Activated gamma-delta T cell treated with Interleukin-2 at 50 U/mL for 16 hours (primary cell): ENCODE data around the gene CEP152.
"Not testable (repeated sequence)": the region's sequence is repeated elsewhere in the genome, so short reads cannot be mapped to it uniquely, and the experiment has no call there.

Source experiments
- DNase-seq: peaks from one replicate; pipeline ENCODE4 v3.0.0-alpha.2; 2020

CEP152 gene

DNA sequence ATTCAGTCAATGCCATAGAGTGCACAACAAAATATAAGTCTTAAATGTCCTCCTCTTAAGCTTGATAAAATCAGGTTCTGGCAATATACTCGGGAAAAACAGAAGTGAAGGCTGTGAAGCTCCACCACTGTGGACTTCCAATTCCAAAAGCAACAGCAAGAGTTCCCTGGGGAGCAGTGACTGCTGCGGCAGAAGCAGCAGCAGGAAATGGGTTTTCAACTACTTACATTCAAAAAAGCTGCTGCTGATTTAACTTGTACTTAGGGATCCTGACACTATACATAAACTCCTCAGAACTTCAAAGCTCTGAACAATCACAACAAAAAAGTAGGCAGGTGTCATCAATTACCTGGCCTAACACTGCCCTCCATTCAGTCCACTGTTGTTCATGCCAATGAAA lies 4.7 kb downstream of the CEP152 start:
- DNase-seq, result no peak

DNA sequence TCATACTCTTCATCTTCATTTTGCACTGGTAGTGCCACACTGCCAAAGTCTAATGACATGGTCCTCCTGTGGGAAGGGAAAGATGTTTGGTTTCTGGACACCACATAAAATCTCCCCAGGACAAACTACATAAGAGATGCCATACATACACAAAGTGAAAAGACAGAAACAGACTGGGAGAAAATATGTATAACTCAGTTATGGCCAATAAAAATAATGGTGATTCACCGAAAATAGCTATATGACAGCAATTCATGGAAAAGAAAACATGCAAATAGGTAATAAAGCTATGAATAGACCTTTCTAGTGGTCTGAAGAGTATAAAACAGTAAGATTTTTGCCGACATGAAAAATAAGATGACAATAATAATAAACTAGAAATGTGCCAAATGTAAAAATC lies 5.3 kb downstream of the CEP152 start:
- DNase-seq, result no peak

DNA sequence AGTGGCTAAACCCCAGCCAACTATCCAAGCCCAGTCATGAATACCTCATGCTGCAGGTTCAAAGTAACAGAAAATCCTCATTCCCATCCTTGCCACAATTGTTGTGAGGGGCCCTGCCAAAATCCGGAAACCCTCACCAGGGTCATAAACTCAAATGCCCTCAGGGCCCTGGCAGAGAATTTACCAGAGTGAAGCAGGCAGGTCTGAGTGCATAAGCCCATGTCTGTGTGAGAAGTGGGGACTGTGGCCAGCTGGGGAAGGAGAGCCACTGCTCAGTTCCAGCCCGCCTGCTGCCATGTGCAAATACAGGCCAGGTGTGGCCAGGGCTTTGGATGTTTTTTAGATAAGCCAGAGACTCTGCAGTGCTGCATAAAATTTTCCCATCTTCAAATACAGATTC lies 7.0 kb downstream of the CEP152 start:
- no peak for DNase-seq

DNA sequence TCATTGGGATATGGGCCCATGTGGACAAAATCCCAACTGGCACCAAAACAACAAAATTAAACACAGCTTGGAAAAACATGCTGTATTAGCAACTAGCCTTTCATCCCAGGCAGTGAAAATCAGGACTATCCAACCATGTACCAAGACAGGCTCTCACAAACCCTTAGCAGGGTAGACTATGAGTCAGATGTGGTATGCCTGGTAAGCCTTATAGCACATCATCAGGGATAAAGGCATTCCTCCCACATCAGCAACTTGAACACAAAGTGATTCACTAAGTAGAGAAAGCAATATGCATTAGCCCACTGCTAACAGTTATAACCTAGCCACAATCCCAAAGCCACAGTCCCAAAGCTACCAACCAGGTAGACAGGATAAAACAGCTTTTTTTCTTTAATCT lies 8.0 kb downstream of the CEP152 start:
- no peak for DNase-seq

DNA sequence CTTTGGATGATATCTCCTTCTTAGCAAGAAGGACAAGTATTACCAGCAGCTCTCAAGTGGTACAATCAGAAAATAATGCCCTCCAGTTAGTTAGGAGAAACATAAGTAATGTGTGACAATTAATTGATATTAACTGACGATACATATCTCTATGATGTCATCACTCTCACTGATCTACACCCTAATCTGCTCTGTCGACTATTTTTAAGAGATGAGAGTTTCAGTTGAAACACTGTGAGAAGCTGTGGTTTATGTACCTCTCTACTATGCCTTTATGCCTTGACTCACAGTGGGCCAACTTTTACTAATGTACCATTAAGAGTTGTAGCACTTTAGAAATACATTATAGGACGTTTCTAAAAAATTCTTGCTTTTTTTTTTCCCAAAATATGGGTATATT lies 8.6 kb downstream of the CEP152 start:
- no peak for DNase-seq

DNA sequence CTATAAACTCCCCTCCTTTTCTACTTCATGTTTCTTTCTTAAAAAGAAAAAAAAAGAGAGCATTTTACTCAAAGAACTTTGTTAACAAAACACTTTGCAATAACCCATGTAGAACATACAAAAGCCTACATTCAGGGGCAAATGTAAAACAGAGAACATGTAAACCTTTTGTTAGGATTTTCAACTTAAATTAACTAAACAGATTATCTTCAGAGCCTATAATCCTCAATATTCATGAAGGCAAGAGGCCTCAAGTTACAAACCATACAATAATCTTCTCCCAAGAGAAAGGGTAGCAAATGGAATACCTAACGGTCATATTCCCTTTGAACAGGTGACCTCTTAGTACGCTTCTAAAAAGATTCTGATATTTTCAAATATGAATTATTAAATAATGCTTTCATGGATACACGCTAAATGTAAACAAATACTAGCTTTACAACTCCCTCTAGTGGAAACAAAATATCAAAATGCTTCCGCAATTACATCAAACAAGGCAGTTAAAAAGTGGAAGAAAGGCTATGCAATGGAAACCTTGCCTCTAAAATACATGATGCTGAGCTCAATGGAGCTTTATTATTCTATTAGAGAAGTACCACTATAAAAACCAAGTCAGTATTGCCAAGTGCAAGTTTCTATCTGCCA lies 9.9 kb downstream of the CEP152 start:
- DNase-seq, result no peak

DNA sequence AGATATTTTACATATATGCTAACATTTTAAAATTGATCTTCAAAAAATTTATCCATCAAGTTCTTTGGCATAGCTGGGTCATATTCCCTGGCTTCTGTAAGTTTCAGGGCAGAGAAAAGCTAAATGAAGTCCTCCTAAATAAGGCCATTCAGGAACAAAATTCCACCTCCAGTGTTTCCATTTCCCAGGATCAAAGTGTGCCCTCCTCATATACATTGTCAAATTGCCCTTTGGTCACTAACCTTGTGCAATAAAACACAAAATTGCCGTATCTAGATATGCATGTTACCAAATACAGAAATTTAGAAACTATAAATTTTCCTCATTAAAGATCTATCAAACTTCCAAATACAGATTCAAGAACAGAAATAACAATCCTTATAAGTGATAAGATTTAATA lies 10.6 kb downstream of the CEP152 start:
- DNase-seq, result no peak

DNA sequence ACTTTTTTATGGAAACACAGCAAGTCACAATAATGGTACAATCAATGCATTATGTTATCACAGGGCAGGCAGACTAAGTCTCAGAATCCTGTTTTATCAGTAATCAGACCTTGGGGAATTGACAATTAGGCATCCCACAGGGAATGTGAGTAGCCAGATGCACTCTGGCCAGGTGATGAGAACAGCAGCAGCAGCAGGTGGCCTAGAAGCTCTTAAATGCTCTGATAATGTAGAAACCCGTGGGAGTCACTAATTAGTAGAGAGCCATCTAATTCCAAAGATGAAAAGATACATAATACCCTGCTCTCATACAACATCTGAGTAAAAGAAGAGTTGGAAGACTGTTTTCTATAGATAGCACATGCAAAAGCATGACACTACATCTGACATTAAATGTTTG lies 12.6 kb downstream of the CEP152 start:
- DNase-seq, result no peak

DNA sequence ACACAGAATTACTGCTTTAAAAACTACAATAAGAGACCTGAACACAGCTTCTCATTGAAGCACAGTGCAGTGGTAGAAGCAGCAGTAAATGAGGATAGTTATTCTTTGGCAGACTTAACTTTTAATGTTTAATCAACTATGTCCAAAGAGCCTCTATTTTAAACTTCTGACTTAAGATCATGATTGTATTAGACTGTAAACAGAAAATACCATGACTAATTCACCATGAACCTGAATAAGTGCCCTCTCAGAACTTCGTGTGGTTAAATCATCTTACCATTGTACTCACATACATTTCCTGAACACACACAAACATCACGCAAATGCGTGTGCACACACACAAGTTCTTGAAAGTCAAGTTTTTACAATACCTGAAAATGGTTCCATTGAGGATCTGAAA lies 13.9 kb downstream of the CEP152 start:
- no peak for DNase-seq

DNA sequence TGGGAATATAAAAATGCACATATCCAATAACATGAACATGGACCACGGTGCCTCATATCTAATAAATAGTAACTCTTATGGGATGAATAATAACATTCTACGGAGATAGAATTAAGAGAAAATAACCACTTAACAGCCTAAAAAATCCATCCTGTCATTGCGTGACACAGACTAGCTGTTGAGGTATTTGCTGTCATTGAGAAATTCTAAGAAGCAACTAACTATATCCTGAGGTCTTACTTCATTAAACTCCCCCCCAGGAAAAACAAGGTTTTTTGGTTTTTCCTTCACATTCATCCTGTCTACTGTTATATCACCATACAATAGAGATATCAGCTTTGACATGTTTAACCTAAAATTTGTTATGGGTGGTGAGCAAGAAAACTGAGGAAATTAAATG lies 14.3 kb downstream of the CEP152 start:
- DNase-seq, result no peak

DNA sequence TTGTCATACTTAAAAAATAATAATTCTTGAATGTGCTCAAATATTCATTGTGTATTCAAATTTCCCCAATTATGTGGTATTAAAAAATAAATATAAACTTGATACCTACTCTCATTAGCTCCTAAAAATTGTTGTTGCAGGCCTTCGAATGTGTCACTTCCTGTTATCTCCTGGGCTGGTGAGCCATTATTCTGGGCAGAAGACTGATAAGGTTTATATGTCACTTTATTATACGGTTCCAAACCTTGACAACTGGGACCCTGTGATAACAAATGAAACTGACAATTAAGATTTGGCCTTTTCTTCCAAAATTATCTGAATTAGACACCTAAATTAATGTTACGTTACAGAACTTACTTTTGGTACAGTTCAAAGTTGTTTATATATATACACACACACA lies 15.0 kb downstream of the CEP152 start:
- no peak for DNase-seq

DNA sequence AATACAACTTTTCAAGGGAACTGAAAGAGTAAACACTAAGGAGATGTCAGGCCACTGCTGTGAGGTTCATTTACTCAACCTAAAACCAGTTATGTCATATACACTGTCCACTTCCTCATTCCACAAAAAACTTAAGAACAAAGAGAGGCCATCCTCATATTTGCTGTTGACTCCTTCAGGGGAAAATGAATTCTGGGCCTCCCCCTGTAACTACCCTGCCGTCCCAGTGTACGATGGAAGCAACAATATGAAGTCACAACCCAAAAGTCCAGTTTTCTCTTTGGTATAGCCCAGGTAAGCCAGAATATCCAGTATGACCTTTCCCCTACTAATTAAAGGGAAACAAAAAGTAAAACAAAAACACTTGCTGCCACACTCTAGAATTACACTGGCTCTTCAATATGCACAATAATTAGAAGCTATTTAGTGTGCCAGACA lies 16.2 kb downstream of the CEP152 start:
- DNase-seq, result no peak

DNA sequence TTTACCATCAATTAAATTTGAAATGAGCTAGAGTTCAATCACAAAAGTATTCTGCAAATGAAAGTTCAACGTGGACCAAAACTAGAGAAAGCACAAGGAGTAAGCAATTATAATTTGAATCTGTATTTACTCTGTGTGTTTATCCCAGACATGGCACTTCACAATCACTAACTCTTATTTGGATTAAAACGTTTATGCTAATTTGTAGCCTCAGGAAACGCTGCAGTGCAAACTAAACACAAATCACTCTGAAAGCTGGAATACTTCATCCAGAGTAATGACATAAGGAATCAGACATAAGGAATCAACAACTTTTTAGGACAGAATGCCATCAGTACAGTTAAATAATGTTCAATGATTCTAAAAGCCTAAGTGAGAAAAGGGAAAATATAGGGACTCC lies 18.5 kb downstream of the CEP152 start:
- DNase-seq, result no peak

DNA sequence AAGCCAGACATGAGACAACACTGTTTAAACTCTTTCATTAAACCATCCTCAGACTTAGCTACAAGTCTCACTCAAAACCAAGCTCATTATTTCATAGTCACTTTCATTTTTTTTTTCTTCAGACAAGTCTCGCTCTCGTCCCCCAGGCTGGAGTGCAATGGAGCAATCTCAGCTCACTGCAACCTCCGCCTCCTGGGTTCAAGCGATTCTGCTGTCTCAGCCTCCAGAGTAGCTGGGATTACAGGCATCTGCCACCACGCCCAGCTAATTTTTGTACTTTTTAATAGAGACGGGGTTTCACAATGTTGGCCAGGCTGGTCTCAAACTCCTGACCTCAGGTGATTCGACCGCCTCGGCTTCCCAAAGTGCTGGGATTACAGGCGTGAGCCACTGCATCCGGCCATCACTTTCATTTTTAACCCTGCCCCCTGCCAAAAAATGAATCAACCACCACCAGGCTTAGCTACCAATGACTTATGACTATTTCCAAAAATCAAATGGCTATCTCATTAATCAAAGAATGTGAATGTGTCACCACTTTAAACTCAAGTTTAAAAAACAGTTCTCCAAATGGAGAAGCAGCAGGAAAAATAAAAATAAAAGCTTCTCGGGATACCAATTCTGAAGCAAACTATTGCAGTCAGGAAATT lies 20.3 kb downstream of the CEP152 start:
- not testable (repeated sequence) for DNase-seq

DNA sequence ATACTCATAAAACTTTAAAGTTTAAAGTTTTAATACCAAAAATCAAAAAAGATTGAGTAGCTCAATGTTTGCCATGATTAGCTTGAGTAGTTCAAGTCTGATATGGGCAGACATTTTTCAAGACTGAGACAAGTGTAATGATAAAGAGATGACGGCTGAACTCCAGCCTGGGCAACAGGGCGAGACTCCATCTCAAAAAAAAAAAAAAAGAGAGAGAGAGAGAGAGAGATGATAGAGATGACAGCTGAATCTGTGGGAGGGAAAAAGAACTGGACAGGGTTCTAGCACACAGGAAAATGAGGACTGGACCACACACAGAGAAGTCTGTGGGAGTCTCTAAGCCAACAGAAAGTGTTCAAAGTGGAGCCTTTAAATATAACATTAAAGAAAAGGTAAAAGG lies 25.2 kb downstream of the CEP152 start:
- no peak for DNase-seq

DNA sequence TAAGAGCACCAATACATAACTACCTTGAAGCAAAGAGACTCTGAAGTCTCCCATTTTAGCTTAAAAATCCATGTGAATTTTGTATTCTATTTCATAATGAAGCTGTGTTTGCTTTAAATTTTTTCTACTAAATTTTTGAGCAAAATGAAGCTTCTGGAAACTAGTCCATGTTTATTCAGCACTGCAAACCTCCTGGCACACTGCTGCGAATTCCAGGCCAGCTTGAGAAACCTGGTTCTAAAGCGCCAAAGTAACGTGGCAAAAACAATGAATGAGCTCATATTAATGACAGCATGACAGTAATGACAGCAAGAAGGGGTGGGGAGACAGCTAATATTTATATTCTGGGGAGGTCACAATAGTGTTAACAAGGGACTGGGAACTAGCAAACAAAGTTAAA lies 25.7 kb downstream of the CEP152 start:
- DNase-seq, result no peak

DNA sequence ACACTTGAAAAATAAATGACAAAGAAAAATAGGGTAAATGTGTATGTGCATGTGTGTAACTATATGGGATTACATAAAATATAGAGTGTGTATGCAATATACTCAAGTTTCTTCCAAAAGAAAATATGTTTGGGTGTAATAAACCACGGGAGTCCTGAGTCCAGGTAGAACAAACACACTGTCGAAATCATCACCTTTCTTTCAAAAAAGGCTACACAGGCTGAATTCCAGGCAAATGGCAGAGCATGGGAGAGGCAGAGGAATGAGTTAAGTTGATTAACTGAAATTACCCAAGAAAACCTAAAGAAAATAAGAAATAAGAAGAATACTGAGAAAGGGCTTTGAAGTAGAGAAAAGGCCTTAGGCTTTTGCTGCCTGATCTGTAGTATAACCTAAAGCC lies 26.1 kb downstream of the CEP152 start:
- DNase-seq, result no peak

DNA sequence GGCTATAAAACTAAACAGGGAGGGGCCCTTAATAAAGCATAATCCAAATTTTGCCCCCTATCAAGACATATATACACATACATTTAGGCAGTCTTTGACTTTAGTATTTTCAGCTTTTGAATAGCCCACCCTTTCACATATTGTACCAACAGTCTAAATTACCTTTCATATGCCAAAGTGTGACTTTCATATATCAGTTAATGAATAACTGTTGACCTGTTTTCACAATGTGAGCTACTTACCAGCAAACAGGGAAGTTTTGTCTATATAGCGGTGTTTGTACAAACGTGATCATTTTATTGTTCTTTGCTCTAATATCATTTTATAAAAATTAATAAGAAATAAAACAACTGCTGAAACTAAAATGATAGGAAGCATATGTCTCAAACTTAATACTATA lies 28.0 kb downstream of the CEP152 start:
- DNase-seq, result no peak

DNA sequence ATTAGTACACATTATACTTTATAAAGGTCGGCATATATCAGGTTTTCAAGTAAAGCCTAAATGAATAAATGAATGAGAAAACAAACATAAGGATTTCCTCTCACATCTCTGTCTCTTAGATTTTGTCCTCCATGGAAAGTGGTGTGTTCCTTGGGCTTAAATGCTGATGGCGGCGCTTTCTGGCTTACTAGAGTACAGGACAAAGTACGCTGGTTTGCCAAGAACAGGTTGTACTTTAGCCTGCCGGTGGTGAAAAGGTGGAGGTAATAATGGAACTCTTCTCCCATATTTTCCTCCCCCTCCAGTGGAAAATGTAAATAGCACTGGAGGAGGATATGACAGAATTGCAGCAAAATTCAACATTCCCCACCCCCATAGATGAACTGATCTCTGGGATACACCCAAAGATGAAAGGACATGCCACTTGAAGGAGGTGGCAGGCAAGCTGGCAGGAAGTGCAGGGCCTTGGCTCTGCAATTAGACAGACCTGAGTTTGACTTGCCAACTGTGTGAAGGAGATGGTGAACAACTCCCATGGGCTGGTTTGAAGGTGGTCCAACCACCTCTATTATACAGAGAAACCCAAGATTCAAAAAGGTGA lies 29.3 kb downstream of the CEP152 start:
- no peak for DNase-seq

DNA sequence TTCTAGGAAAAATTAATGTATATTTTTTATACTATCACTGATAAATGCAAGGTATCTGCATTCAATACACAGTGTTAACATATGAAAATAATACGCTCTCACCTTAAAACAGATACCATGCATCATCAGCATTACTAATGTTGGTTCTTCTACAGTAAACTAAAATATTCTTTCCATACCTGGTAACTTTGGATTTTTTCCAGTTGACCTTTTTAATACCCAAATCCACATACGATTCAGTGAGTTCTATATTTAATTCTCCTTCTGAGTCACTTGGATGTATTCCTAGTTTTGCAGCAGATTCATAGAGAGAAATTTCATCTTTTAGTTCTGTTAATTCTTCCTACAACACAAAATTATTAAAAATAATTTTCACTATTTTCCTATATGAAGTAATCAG lies 29.9 kb downstream of the CEP152 start:
- no peak for DNase-seq

DNA sequence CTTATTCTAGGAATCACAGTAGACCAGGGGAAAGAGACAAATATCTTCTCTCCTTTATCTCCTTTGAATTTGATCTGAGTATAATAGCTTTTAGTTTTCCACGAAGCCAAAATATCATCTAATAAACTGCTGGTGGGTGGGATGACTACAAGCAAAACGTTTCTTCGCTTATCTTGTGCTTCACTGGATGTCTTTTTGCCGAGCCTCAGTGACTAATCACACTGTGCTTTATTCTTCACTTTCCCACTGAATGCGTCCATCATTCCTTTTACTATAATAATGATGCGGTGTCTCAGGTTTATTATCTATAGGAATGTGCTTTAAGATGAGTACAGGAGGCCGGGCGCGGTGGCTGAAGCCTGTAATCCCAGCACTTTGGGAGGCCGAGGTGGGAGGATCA lies 32.5 kb downstream of the CEP152 start:
- DNase-seq, result no peak

DNA sequence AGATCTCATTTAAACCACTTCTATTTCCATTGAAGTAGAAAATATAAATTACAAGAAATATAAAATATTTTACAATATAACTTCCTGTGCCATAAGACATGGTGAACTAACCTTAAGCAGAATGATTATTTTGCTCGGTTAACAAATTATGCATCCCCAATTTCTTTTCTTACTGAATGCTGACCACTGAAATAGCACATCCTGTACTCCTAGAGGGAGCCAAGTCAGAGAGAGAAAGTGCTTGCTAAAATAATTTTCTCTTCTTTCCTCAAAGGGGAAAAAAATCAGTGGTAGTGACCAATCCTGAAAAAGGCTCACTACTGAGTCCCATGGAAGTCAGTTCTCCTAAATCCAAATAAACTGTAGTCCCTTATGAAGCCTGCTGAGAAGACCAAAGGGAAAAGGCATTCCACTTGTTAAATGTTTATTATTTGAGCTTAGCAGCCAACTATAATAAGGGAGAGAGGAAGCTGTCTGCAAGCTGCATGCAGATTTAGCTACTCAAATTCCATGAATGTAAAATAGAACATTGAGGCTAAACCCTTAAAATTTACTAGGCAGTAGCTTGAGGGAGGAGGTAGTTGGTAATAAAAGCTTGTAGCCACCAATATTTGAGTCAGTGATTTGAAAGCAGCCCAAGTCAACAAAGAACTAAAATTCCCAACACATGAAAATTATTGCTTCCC lies 33.1 kb downstream of the CEP152 start:
- DNase-seq, result no peak

DNA sequence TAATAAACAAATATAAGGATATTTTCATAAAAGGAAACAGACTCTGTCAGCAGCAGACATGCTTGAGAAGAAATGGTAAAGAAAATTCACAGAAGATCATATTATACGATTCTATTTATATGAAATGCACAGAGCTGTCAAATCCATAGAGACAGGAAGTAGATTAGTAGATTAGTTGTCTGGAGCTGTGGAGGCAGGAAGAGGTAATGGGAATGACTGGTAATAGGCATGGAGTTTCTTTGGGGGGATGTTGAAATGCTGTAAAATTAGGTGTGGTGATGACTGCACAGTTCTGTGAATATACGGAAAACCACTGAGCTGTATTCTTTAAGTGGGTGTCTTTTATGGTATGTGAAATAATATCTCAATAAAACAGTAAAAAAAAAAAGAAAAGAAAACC lies 35.3 kb downstream of the CEP152 start:
- DNase-seq, result no peak

DNA sequence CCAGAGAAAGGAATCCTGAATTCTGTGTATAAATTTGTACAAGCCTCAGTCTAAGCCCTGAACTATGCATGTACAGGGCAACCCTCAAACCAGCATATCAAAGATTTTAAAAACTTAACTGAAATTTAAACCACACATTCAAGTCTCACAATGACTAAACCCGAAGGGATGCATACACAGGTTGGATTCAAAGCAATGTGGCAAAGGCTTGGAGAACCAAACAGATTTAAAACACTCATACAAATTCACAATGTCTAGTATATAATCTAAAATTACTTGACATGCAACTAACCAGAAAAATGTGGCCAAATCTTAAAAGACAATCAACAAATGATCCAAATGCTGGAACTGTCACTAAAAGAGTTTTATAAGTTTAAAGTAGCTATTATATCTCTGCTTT lies 36.4 kb downstream of the CEP152 start:
- no peak for DNase-seq
